ENCODE results near the gene TNNT3.

The TNNT3 gene

DNA sequence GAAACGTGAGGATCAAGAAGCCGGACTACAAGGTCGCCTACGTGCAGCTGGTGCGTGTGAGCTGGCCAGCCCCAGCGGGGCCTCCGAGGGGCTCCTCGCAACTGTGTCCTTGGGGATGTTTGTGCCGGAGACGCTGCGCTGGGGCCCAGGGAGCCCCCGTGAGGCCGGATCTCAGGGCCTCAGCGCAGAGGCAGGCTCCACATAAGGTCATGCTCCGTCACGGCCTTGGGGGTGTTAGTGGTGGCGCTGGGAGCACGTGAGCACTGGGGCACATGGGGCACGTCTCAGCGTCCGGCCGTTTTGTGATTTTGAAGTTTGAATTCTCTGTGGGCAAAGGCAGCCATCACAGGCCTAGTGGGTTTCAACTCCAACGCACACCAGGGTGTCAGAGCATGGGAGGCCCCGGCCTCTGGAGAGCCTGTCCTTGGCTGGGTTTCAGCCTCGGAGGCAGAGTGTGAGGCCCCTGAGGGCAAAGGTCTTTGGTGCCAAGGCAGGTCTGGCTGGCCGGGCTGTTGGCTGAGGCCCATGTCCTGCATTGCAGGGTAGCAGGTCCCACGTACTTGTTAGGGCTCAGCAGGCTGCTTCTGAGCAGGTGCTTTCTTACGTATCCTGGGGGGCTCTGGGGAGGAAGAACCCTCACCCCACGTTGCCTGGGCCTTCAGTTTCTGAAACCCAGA, 33.4 kb downstream of the TNNT3 start:
- no peak overlapping the region for H3K4me3 ChIP-seq (ENCODE audit: low read depth, low read length)
- CTCF ChIA-PET: interaction anchor here (1.0 to 9.5 kb wide), 11 partner anchors 10 to 300 kb away, joined by 3 to 110 read pairs (median 10); no protein-coding TSS in a partner anchor
- TF ChIP-seq CTCF (IDR thresholded peaks at IDR 0.05; ENCODE audit: insufficient read depth, low read length, missing control alignments): no peak
- DNase-seq (ENCODE audit: low read depth, low spot score): no peak
- POLR2A ChIA-PET: no interaction called here

DNA sequence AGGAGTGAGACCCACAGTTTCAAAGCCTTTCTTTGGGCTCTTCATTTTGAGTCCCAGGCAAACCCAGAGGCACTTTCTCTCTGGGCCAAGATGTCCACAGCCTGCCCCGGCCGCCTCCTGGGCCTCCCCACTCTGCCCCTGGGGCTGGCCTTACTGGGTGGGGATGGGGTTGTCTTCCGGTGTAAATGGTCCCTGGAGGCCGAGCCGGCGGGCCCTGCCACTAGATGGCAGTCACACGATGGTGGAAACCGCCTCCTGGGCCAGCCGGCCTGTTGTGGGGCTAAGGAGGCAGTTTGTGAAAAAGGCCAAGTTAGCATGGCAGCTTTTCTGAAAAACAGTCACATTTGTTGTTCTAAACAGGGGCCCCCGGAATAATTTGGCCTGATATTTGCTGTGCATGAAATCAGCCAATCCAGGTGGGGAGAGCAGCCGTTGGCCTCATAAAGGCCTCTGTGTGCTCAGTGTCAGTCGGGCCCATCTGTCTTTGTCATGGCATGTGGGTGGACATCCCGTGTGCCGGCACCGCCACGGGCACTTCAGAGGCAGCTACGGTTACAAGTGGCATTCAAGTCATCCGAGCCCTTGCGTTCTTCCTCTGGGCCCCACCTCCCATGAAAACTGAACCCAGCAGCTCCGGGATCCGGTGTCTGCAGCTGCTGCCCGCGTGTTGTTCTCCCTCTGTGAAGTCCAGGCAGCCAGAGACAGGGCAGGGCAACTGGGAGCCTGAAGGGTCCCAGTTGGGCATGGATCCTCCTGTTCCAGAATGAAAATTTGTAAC, 34.2 kb downstream of the TNNT3 start:
- TF ChIP-seq CTCF (IDR thresholded peaks at IDR 0.05; ENCODE audit: insufficient read depth, low read length, missing control alignments): no peak
- ChIA-PET CTCF (interaction anchor here (0.7 to 9.5 kb wide), 20 partner anchors 11 to 301 kb away, joined by 3 to 91 read pairs (median 4); no protein-coding TSS in a partner anchor), POLR2A (no interaction called here)
- DNase-seq (ENCODE audit: low read depth, low spot score): no peak
- no peak overlapping the region for H3K4me3 ChIP-seq (ENCODE audit: low read depth, low read length)

- POLR2A ChIA-PET: no interaction called here
- DNase-seq (ENCODE audit: low read depth, low spot score): no peak
- no peak overlapping the region for H3K4me3 ChIP-seq (ENCODE audit: low read depth, low read length)
- no peak for TF ChIP-seq CTCF (IDR thresholded peaks at IDR 0.05; ENCODE audit: insufficient read depth, low read length, missing control alignments)
- CTCF ChIA-PET: interaction anchor here (0.8 to 2.0 kb wide), 6 partner anchors 8 to 198 kb away, joined by 3 to 8 read pairs (median 4); partner anchors contain the start of gene MRPL23
Observed at GRCh38 chr11:1958367-1958766, 38.9 kb downstream of the TNNT3 start.

DNA sequence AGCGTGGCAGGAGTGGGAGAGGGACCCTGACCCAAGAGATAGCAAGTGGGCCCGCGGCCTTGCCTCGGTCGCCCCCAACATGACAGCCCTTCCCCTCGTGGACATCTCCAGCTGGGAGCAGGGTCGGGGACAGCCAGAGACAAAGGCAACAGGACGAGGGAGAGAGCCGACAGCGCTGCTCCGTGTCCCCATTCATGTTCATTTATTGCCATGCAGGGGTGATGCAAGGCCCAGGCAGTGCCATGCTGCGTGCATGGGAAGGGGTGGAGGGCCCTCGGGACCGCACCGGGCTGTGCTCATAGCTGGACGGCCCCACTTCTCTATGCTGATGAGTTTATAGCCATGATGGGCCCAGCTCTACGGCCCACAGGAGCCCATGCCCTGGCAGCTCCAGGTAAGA, 40.3 kb downstream of the TNNT3 start:
- TF ChIP-seq CTCF (IDR thresholded peaks at IDR 0.05; ENCODE audit: insufficient read depth, low read length, missing control alignments): no peak
- ChIA-PET CTCF (interaction anchor here (0.6 to 2.0 kb wide), 4 partner anchors 191 to 307 kb away, joined by 3 to 6 read pairs (median 4); no protein-coding TSS in a partner anchor), POLR2A (no interaction called here)
- no peak overlapping the region for H3K4me3 ChIP-seq (ENCODE audit: low read depth, low read length)
- DNase-seq (ENCODE audit: low read depth, low spot score): no peak

GRCh38 chr11:1963864-1964263, 44.4 kb downstream of the TNNT3 start:
- POLR2A ChIA-PET: no interaction called here
- CTCF ChIA-PET: interaction anchor here (1.6 to 8.3 kb wide), 4 partner anchors 12 to 311 kb away, joined by 4 to 91 read pairs (median 8); partner anchors contain the start of gene MRPL23
- no peak for TF ChIP-seq CTCF (IDR thresholded peaks at IDR 0.05; ENCODE audit: insufficient read depth, low read length, missing control alignments)
- H3K4me3 ChIP-seq (ENCODE audit: low read depth, low read length): no peak overlapping the region
- DNase-seq (ENCODE audit: low read depth, low spot score): no peak

DNA sequence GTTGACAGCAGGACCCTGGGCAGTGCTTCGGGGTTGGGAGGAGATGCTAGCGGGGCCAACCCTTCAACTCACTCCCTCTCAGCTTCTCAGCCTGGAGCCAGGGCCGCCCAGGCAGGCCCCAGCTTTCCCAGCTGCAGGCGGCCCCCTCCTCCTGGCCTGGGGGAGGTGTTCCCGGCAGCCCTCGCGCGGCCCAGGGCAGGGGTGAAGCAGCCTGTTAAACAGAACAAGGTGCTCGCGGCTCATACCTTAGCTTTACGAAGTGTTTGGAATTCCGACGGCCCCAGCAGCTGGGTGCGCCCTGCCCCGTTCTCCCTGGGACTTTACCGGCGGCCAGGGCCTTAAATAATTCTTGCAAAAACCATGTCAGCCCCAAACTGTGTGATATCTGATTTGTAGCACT, 44.8 kb downstream of the TNNT3 start:
- CTCF ChIA-PET: interaction anchor here (1.3 to 8.3 kb wide), 5 partner anchors 13 to 312 kb away, joined by 4 to 91 read pairs (median 7); partner anchors contain the start of gene MRPL23

More for the DNA sequence above, 44.8 kb downstream of the TNNT3 start:
- H3K4me3 ChIP-seq (ENCODE audit: low read depth, low read length): no peak overlapping the region
- no peak for TF ChIP-seq CTCF (IDR thresholded peaks at IDR 0.05; ENCODE audit: insufficient read depth, low read length, missing control alignments)
- POLR2A ChIA-PET: no interaction called here
- DNase-seq (ENCODE audit: low read depth, low spot score): no peak

Measured in AG04449 (cell line).